Kidney tubule cell (primary cell): ENCODE results near the gene FGD5.
A peak's percentile ranks its signal among the peaks of the same experiment; 100 is the strongest.

Experiments used
- DNase-seq: peaks from one replicate; pipeline ENCODE4 v3.0.0-alpha.2; 2018; ENCODE audit warnings: low spot score

The FGD5 gene, protein sequence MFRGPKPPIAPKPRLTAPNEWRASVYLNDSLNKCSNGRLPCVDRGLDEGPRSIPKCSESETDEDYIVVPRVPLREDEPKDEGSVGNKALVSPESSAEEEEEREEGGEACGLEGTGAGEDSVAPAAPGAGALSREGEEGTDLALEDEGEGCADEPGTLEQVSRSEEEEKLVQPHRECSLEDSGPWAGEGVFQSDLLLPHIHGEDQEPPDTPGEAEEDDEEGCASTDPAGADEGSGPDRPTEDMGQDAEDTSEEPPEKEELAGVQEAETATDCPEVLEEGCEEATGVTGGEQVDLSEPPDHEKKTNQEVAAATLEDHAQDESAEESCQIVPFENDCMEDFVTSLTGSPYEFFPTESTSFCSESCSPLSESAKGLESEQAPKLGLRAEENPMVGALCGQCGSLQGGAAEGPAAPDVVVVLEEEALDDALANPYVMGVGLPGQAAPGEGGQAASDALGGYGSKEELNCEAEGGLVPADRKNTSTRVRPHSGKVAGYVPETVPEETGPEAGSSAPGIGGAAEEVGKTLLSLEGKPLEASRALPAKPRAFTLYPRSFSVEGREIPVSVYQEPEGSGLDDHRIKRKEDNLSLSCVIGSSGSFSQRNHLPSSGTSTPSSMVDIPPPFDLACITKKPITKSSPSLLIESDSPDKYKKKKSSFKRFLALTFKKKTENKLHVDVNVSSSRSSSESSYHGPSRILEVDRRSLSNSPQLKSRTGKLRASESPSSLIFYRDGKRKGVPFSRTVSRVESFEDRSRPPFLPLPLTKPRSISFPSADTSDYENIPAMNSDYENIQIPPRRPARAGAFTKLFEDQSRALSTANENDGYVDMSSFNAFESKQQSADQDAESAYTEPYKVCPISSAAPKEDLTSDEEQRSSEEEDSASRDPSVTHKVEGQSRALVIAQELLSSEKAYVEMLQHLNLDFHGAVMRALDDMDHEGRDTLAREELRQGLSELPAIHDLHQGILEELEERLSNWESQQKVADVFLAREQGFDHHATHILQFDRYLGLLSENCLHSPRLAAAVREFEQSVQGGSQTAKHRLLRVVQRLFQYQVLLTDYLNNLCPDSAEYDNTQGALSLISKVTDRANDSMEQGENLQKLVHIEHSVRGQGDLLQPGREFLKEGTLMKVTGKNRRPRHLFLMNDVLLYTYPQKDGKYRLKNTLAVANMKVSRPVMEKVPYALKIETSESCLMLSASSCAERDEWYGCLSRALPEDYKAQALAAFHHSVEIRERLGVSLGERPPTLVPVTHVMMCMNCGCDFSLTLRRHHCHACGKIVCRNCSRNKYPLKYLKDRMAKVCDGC (N-terminal part only)

DNA sequence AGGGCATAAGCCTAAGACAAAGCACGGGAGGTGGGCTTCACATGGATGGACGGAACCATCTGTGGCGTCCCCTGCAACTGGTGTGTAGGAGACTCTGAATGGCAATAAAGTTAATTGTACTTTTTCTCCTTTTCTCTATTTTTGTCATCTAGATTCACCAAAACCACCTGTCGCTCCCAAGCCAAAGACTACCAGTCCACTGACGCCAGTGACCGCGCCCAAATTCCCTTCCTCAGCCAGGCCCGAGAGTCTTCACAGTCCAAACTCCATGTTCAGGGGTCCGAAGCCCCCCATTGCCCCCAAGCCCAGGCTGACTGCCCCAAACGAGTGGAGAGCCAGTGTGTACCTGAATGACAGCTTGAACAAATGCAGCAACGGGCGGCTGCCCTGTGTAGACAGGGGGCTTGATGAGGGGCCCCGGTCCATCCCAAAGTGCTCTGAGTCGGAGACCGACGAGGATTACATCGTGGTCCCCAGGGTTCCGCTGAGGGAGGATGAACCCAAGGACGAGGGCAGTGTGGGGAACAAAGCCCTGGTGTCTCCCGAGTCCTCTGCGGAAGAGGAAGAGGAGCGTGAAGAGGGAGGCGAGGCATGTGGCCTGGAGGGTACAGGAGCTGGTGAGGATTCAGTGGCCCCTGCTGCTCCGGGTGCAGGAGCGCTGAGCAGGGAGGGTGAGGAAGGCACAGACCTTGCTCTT lies at the start of gene FGD5:
Gene FGD5, plus strand, starts transcription at position 159 of the 697 bp plus-strand sequence. Its CDS starts 110 bp downstream, at position 269.
- no peak for DNase-seq

DNA sequence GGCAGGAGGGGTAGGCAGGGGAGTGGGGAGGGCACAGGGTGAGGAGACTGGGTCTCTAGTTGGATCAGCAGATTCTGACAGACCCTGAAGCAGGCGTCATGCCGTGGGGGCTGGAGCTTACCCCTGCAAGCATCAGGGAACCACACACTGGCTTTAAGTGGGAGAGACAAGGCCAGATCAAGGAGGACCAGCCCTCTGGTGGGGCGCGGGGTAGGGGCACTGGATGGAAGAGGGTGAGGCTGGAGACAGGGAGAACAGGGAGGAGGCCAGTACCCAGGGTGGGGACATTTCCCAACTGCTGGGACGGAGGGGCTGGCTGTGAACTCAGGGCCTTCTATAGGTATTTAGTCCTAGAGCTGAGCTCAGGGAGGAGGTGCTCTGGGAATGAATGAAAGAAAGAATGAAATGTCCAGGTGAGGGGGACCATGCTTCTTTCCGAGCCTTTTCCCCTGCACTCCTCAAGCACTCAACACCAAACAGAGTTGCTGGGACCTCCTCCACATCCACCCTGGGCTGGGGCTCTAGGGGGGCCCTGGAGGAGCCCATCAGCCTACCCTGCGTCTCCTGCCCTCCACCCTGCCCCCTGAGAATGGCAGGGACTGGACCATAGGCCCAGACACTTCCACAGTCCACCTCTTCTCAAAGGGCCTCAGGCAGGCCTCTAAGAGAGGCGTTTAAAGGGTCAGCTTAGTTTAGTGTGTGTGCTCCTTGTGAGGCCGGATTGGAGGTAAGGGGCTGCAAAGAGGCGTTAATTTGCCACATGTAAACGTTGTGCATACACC lies 49.0 kb upstream of the FGD5 start:
- no peak for DNase-seq

DNA sequence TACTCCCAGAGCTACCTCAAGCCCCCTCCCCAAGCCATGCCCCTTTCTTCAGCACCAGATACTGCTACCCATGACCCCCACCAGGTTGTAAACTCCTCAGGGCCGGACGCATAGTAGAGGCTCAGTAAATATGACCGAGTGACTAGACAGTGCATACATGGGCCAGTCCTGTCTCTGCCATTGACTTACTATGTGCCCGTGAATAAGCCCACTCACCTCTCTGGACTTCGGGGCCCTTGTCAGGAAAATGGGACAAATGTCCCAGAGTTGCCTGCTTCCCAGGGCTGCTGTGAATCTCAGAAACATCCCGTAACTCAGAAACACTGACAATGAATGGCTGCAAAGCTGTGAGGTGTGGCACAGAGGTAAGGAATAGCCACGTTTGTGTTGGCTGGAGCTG lies 48.2 kb upstream of the FGD5 start:
- DNase-seq: no peak

DNA sequence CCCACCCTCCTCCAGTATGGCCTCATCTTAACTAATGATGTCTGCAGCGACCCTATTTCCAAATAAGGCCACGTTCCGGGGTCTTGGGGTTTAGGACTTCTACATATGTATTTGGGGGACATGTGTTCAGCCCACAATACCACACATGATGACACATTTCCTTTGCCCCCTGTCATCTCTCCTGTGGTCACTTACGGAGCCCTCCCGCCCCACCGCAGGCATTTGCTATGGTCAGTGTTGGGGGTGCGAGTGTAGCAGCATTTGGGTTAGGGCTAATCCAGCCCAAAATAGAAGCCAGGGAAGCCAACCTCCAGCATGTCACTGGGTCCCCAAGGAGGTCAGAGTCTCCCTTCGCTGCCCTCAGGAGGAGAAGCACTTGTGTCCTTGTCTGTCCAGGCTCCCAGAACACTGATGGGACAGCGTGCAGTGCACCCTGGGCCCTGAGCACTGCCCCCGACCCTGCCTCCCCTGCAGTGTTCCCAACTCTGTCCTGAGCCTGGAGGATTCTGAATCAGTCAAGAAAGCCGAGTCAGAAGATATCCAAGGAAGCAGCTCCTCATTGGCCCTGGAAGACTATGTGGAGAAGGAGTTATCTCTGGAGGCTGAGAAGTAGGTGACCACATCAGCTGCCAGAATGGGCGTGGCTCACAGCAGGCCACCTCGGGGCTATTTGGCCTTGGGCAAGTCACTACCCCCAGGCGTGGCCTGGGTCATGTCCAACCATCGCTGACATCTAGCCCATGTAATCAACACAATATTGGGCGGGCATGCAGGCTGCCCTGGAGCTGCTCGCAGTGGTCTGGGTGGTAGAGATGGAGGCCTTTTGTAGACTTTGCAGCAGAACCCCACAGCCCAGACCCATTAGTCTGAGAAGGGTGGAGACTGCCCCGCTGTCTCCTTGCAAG lies 46.9 kb upstream of the FGD5 start:
- no peak for DNase-seq

DNA sequence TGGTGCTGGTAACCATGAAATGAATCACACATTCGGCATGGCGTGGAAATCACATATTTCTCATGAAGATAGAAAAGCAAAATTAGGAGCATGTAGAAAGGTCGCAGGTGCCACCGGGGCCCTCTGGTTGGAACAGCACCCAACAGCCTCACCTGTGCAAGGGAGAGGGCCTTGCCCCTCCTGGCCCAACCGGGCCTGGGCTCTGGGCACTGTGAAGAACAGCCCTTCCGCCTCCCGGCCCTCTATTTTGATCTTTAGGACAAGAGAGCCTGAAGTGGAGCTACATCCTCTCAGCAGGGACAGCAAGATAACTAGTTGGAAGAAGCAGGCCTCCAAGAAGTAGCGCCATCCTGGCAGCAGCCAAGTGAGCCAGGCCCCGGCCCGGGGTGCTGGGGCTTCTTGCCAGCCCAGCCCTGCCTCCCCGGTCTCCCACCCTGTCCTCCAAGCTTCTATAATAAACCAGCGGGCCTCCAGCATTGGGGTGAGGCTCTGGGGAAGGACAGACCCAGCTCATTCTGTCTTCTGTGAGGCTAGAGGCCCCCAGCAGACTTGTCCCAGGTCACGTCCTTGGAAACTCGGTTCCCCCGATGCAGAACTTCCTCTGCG lies 46.1 kb upstream of the FGD5 start:
- DNase-seq: no peak

DNA sequence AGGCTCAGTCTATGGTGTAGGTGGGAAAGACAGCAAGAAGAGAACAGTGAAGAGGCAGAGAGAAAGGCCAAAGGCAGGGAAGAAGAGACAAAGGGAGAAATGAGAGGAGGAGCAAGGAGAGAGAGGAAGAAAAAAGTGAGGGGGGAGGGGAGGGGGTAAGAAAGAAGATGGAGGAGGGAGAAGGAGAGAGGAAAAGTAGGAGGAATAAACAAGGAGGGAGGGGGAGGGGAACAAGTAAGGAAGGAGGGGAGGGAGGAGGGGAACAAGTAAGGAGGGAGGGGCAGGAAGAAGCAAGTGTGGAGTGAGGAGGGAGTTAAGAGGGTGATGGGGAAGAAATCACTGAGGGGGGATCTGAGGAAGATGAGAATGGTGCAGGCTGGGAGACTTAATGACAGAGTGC lies 45.5 kb upstream of the FGD5 start:
- no peak for DNase-seq

DNA sequence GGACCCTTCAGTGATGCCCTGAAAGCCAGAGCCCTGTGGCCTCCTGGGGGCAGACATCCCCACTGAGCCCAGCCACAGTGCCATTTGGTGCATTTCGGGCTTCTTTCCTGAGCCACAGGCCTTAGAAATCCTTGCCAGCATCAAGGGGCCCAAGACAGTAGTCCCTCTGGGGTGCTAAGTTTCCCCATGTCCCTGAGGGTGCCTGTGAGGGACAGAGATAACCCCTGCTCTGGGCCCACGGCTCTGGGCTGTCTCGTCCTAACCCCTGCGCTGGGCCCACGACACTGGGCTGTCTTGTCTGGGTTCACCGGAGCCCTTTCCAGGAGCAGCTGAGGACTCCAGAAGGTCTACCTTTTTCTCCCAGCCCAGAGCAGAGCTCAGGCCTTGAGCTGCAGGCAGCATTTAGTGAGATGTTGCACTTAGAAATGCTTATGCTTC lies 45.1 kb upstream of the FGD5 start:
- DNase-seq: no peak

DNA sequence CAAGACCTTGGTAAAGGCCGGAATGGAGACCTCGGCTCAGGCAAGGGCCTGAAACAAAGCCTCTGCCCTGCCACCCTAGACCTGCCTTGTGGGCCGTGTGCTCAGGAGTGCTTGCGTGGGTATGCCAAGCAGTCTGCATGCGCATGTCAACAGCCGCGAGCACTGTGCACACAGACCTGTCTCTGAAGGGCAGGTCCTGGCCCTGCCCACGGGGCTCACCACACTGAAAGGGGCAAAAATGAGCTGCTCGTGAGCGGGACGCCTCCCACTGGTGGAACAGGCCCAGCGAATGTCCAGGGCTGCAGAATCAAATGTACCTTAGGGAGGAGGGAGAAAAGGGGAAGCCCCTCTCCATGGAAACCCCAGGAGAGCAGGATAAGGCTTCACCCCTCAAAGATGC lies 44.3 kb upstream of the FGD5 start:
- DNase-seq: no peak

DNA sequence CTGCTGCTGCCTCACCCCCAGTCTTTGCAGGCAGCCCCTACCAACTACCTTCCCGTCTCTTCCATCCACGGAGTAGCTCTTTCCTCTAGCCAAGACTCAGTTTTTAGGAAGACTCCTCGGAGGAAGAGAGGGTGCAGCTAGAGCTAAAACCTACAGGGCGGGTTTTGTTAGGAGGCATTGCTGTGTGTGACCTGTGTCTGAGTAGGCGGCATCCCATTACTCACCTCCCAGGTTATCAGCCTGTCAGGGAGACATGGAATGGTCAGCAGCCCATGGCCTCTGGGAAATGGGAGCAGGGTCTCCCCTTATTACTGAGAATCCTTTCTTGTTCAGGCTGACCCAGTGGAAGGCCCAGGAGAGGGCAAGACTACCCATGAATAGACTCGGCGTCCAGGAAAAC lies 43.8 kb upstream of the FGD5 start:
- no peak for DNase-seq

DNA sequence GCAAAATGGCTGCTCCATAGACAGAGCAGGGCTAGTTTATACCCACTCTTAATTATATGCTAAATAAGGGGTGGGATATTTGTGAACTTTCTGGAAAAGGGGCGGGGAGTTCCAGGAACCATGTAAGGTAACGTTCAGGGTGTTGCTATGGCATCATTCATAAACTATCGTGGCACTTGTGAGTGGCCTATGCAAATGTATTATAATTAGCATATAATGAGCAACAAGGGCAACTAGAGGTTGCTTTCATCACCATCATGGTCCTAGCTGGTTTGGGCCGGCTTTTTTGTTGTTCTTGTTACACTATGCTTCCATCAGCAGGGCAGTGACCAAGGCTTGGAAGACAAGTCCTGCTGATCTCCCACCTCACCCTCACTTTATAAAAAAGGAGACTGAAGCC lies 43.2 kb upstream of the FGD5 start:
- DNase-seq: no peak

DNA sequence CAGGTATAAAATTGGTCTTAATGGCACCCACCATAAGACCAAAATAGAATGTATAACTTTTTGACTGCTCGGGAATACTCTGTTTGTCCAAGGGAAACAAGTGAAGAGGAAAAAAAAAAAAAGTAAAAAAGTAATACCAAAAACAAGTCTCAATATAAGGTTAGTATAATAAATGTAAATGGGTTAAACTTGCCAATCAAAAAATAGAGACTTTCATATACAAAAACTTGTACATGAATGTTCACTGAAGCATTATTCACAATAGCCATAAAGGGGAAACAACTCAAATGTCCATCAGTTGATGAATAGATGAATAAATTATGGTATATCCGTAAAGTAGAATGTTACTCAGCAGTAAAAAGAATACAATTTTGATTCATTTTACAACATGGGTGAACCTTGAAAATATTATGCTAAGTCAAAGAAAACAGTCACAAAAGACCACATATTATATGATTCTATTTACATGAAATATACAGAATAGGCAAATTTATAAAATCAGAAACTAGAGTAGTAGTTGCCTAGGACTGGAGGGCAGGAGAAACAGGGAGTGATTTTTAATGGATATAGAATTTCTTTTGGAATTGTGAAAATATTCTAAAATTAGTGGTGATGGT lies 39.6 kb upstream of the FGD5 start:
- no peak for DNase-seq

DNA sequence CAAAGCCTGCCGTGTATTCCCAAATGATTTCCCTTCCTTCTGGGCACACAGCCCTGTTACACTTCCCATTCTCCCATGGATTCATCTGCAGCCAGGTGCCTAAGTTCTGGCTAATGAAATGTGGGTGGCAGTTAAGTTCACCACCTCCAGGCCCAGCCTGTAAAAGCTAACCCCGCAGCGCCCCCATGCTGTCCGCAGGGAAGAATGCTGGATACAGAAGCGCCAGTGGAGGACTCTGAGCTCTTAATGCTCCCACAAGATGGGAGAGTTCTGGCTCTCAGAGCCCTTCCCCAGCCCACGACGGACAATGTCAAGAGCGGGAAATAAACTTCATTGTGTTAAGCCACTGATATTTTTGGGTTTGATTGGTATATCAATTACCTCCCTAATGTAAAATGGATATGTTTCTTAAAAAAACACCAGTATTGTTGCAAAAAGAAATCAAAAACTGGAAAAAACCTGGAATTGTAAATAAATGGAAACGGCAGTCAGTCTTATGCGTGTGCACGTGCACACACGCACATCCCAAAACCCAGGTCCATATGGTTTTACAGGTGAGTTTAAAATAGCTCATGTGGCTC lies 37.7 kb upstream of the FGD5 start:
- peak; percentile 78 for DNase-seq

DNA sequence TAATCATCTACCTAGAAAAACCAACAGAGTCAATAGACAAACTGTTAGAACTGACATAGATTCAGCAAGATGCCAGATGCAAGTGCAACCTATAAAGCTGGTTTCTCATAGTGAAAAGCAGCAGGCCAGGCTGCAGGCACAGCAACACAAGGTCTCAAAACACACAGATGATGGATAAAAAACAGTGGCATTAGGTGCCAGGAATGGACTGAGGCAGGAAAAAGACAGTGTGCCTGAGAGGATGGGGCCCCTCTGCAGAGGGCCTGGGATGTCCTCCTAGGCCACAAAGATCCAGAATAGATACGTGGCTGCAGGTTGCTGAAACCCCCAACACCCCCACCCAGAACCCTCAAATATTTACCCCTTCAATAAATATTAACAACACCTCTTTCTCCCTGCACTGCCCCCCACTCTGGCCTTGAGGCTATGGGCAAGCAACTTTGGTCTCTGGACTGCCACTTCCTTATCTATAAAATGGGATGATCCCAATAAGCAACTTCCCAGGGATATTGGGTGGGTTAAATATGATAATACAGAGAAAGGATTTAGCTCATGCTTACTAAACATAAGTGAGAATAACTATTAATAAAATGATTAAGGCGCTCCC lies 35.2 kb upstream of the FGD5 start:
- DNase-seq: no peak

DNA sequence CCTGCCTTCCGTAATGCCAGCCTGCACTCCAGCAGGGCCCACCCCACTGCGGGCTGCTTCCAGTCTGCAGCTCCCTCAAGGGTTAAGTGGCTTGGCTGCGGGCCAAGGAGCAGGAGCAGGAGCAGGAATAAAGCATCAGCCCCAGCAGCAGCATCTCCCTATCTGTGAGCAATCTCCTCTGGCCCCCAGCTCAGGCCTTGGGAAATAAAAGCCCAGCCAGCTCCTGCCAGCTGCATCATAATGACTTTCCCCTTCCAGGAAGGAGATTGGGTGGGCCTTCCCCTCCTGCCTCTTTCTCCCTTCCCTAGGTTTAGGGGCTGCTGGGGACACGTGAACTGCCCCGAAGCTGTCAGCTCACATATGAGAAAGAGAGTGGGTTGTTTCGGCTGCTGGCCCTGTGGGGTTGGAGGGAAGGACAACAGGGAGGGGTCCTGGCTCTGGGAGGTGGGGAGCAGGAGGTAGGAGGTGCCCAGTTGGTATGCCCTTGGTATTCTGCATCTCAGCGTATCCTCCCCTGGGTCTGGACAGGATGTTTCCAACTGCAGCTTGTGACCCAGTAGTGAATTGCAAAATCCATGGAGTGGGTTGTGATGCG lies 34.6 kb upstream of the FGD5 start:
- no peak for DNase-seq

DNA sequence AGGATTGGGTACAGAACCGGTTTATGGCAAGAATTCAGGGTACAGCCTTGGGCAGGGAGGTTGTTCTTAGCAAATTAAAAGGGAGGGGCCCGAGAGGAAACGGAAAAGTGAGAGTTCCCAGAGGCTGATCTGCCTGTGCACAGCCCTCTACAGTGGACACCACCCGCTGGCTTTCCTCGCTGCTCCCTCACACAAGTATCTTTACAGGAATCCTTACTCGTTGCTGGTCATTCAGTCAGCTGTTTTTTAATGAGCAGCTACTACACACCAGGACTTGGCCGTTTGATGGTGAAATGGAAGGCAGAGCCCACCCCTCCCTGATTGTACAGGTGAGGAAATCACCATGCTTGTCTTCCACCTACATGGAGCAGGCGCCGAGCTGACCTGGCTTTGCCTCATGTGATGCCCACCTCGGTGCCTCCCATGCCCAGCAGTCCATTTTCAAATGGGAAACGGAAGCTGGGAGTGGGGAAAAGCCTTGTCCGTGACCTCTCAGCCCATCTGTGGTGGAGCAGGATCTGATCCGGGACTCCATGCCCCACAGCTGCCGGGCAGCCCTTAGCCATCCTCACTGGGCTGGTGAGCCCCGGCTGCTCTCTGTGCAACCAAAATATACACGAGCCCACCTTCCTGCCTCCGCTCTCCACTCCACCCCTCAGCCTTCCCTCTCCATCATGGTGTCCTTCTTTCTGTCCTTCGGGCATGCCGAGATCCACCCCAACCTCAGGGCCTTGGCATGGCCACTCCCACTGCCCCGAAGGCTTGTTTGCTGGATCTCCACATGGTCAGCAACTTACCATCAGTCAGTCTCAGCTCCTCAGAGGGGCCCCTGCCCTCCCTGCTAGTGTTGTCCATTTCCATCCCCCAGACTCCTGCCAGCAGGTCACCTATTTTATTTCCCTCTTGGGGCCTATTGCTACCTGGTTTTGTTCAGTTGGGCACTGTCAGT lies 33.3 kb upstream of the FGD5 start:
- DNase-seq: no peak

DNA sequence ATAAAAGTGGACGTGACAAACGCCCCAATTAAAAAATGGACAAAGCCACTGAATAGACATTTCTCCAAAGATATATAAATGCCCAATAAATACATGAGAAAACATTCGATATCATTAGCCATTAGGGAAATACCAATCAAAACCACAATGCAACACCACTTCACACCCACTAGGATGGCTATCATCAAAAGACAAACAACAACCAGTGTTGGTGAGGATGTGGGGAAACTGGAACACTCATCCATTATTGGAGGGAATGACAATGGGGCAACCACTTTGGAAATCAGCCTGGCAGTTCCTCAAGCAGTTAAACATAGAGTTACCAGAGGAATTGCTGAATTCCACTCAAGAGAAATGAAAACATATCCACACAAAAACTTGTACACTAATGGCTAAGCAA lies 32.4 kb upstream of the FGD5 start:
- DNase-seq: no peak

DNA sequence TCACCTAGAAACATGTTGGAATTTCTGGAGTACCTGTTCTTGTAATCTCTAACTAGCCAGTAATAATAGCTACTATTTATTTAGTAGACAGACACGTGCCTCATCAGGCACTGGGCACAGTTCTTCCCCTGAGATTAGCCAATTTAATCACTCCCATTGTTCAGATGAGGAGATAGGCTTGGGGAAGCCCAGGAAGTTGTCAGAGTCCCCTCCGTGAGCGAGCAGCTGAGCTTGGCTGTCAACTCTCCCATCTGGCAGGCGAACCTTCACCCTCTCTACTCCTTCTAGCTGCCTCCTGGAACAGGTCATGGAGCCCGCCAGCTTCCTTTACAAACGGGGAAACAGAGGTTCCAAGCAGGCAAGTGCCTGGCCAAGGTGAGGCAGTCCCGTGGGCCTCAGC lies 31.1 kb upstream of the FGD5 start:
- peak; percentile 73 for DNase-seq
